ENCODE results near the gene TNFRSF17. TPM values are rescaled to one million over a fixed set of nuclear protein-coding genes. Genes with fewer than 3 reads are reported as not detected.

TNFRSF17 gene
- total and polyA plus RNA-seq, 2 of the 13 experiments (the other 11 are each of a cell fraction or from before 2014, with no cell fraction given) = not detected

DNA sequence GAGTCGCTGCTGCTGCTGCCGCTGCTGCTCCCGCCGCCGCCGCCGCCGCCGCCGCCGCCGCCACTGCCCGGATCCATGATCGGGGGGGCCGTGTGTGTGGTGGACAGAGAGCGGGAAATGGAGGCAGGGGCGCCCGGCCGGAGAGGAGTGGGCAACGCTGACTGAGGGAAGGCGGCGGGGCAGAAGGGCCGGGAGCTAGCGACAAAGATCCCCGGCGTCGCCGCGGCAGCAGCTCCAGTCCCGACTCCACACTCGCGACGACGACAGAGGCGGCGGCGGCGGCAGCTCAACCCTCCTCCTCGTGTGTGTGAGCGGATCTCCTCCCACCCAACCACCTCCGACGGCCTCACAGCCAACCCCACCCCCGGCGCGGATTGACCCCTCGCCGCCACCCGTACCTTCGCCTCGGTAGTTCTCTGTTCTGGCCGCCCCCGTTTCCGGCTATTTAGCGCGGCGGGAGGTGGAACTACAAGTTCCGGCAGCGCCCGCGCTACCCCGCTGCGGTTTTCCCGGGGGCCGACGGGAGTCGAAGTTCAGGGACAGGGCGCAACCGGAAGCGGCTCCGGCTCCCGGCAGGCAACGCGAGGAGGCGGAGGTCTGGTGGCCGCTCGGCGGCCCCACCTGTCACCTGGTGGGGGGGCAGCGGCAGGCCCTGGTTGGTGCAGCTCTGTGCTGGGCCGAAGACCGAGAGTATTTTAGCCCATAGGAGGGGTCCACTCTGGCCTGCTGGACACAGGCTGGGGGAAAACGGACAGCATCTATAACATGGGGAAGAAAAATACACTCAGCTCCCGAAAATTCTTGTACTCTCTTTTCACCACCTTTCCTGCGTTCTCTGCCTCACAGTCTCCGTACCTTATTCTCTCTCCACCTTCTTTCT lies 49.1 kb upstream of the TNFRSF17 start, which contains the start of gene GSPT1 (continued):
- TF ChIP-seq NONO (IDR thresholded peaks at IDR 0.05) (no peak), NONO (CRISPR knock-in tag; conservative IDR thresholded peaks at IDR 0.05) (peak; percentile 98), ZNF552 (CRISPR knock-in tag; IDR thresholded peaks at IDR 0.05; ENCODE audit: borderline replicate concordance) (peak; percentile 71; the same call in 1 of the 2 replicates), CENPT (CRISPR knock-in tag; IDR thresholded peaks at IDR 0.05; ENCODE audit: low read depth) (no peak; the same call in 1 of the 2 replicates), SAP130 (CRISPR knock-in tag; IDR thresholded peaks at IDR 0.05; ENCODE audit: low read depth) (peak; percentile 92), ELF1 (CRISPR knock-in tag; IDR thresholded peaks at IDR 0.05) (peak; percentile 100), ZNF563 (CRISPR knock-in tag; IDR thresholded peaks at IDR 0.05) (peak; percentile 94), ARID2 (CRISPR knock-in tag; IDR thresholded peaks at IDR 0.05; ENCODE audit: borderline replicate concordance) (peak; percentile 92; the same call in 1 of the 2 replicates), ZBTB8A (CRISPR knock-in tag; IDR thresholded peaks at IDR 0.05; ENCODE audit: borderline replicate concordance, low read depth) (no peak), ZMYM3 (CRISPR knock-in tag; IDR thresholded peaks at IDR 0.05) (no peak; the same call in none of the 2 replicates), DNMT3B (CRISPR knock-in tag; conservative IDR thresholded peaks at IDR 0.05) (peak; percentile 84; the same call in 1 of the 2 replicates), GATAD1 (CRISPR knock-in tag; IDR thresholded peaks at IDR 0.05) (peak; percentile 90), TGIF2 (CRISPR knock-in tag; IDR thresholded peaks at IDR 0.05) (peak; percentile 98), EZH2 (conservative IDR thresholded peaks at IDR 0.05; ENCODE audit: low read depth, low read length) (no peak), NKX3-1 (CRISPR knock-in tag; IDR thresholded peaks at IDR 0.05) (peak; percentile 52)
- TF ChIP-seq, protein P1, sequence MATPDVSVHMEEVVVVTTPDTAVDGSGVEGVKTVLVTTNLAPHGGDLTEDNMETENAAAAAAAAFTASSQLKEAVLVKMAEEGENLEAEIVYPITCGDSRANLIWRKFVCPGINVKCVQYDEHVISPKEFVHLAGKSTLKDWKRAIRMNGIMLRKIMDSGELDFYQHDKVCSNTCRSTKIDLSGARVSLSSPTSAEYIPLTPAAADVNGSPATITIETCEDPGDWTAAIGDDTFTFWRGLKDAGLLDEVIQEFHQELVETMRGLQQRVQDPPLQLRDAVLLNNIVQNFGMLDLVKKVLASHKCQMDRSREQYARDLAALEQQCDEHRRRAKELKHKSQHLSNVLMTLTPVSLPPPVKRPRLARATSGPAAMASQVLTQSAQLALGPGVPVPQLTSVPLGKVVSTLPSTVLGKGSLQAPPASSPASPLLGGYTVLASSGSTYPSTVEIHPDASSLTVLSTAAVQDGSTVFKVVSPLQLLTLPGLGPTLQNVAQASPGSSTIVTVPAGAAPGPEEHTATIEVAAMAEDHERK (CRISPR knock-in tag; IDR thresholded peaks at IDR 0.05; ENCODE audit: low read depth) = peak; percentile 81; the same call in 1 of the 2 replicates
- TF ChIP-seq, protein P2, sequence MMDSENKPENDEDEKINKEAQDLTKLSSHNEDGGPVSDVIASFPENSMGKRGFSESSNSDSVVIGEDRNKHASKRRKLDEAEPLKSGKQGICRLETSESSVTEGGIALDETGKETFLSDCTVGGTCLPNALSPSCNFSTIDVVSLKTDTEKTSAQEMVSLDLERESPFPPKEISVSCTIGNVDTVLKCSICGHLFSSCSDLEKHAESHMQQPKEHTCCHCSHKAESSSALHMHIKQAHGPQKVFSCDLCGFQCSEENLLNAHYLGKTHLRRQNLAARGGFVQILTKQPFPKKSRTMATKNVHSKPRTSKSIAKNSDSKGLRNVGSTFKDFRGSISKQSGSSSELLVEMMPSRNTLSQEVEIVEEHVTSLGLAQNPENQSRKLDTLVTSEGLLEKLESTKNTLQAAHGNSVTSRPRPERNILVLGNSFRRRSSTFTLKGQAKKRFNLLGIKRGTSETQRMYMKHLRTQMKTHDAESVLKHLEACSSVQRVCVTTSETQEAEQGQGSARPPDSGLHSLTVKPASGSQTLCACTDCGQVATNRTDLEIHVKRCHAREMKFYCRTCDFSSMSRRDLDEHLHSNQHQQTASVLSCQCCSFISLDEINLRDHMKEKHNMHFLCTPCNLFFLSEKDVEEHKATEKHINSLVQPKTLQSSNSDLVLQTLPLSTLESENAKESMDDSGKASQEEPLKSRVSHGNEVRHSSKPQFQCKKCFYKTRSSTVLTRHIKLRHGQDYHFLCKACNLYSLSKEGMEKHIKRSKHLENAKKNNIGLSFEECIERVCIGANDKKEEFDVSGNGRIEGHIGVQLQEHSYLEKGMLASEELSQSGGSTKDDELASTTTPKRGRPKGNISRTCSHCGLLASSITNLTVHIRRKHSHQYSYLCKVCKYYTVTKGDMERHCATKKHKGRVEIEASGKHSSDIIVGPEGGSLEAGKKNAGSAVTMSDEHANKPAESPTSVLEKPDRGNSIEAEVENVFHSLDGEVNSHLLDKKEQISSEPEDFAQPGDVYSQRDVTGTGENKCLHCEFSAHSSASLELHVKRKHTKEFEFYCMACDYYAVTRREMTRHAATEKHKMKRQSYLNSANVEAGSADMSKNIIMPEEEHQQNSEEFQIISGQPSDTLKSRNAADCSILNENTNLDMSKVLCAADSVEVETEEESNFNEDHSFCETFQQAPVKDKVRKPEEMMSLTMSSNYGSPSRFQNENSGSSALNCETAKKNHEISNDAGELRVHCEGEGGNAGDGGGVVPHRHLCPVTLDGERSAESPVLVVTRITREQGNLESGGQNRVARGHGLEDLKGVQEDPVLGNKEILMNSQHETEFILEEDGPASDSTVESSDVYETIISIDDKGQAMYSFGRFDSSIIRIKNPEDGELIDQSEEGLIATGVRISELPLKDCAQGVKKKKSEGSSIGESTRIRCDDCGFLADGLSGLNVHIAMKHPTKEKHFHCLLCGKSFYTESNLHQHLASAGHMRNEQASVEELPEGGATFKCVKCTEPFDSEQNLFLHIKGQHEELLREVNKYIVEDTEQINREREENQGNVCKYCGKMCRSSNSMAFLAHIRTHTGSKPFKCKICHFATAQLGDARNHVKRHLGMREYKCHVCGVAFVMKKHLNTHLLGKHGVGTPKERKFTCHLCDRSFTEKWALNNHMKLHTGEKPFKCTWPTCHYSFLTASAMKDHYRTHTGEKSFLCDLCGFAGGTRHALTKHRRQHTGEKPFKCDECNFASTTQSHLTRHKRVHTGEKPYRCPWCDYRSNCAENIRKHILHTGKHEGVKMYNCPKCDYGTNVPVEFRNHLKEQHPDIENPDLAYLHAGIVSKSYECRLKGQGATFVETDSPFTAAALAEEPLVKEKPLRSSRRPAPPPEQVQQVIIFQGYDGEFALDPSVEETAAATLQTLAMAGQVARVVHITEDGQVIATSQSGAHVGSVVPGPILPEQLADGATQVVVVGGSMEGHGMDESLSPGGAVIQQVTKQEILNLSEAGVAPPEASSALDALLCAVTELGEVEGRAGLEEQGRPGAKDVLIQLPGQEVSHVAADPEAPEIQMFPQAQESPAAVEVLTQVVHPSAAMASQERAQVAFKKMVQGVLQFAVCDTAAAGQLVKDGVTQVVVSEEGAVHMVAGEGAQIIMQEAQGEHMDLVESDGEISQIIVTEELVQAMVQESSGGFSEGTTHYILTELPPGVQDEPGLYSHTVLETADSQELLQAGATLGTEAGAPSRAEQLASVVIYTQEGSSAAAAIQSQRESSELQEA (CRISPR knock-in tag; IDR thresholded peaks at IDR 0.05; ENCODE audit: not compliant biosample characterization) = peak; percentile 81
- TF ChIP-seq, protein P3, sequence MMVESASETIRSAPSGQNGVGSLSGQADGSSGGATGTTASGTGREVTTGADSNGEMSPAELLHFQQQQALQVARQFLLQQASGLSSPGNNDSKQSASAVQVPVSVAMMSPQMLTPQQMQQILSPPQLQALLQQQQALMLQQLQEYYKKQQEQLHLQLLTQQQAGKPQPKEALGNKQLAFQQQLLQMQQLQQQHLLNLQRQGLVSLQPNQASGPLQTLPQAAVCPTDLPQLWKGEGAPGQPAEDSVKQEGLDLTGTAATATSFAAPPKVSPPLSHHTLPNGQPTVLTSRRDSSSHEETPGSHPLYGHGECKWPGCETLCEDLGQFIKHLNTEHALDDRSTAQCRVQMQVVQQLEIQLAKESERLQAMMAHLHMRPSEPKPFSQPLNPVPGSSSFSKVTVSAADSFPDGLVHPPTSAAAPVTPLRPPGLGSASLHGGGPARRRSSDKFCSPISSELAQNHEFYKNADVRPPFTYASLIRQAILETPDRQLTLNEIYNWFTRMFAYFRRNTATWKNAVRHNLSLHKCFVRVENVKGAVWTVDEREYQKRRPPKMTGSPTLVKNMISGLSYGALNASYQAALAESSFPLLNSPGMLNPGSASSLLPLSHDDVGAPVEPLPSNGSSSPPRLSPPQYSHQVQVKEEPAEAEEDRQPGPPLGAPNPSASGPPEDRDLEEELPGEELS (CRISPR knock-in tag; IDR thresholded peaks at IDR 0.05) = peak; percentile 80

Data from HepG2 (cell line).